B cell (primary cell): Measurements from ENCODE around the gene VASN. TPM values are rescaled to one million over a fixed set of nuclear protein-coding genes. Genes with fewer than 3 reads are reported as not detected.

Experiments used
- ATAC-seq: fragments of 200-7000 bp; cut with Tn5 transposase; one replicate; pipeline ENCODE4 v1.10.0; 2021; ENCODE audit warnings: low read depth, mild to moderate bottlenecking, moderate number of reproducible peaks, moderate library complexity
- CTCF ChIA-PET: fragments of 350-600 bp; sonication (Branson Sonifier 250); formaldehyde crosslinking; loops from one replicate; lab custom pipeline; 2021; ENCODE audit warnings: antibody characterized with exemption, inconsistent platforms; lab: Charles Lee
- POLR2A ChIA-PET: fragments of 350-600 bp; sonication (Branson Sonifier 250); formaldehyde crosslinking; loops from one replicate; lab custom pipeline; 2021; ENCODE audit warnings: antibody characterized with exemption; lab: Charles Lee
- DNase-seq: peaks from one replicate; pipeline ENCODE4 v3.0.0; 2013
- H2AFZ ChIP-seq: 2 replicates; pipeline ENCODE4 v1.6.1; 2012; ENCODE audit warnings: mild to moderate bottlenecking, low read depth, low read length; ENCODE audit not compliant: insufficient read depth, poor library complexity, severe bottlenecking
- H3K27ac ChIP-seq, 2 donors: 1 replicate in 1 of 2; 2 replicates in 1 of 2; pipeline ENCODE4 v1.5.1; 2012 to 2013; ENCODE audit warnings: low read length in 2 of 2, mild to moderate bottlenecking in 2 of 2, moderate library complexity in 1 of 2
- H3K27me3 ChIP-seq, 4 experiments: fragments of 200-600 bp in 1 of 4; sonication (generic) in 1 of 4; replicated peaks in 1 of 4; 1 replicate in 2 of 4; 2 replicates in 2 of 4; pipeline versions ENCODE4 v1.6.1 to v1.7.0; 2013 to 2016; ENCODE audit warnings: low read length in 3 of 4, mild to moderate bottlenecking in 2 of 4, mixed read lengths in 1 of 4, moderate library complexity in 1 of 4; ENCODE audit not compliant: insufficient read depth in 4 of 4, control insufficient read depth in 3 of 4; ENCODE audit errors: control extremely low read depth in 1 of 4
- H3K36me3 ChIP-seq, 2 experiments: replicated peaks in 1 of 2; 1 replicate in 1 of 2; 2 replicates in 1 of 2; pipeline versions ENCODE4 v1.6.1 to v1.7.1; 2013; ENCODE audit warnings: low read length in 1 of 2; ENCODE audit not compliant: insufficient read depth in 2 of 2, control insufficient read depth in 1 of 2; ENCODE audit errors: control extremely low read depth in 1 of 2, extremely low read depth in 1 of 2
- H3K4me1 ChIP-seq, 2 donors: fragments of 200-600 bp in 1 of 2; sonication (generic) in 1 of 2; 1 replicate in 1 of 2; 2 replicates in 1 of 2; pipeline versions ENCODE4 v1.5.1 to v1.6.1; 2013 to 2017; ENCODE audit warnings: low read length in 2 of 2; ENCODE audit not compliant: control insufficient read depth in 2 of 2, insufficient read depth in 2 of 2
- H3K4me2 ChIP-seq: replicated peaks from 2 replicates; pipeline ENCODE3; 2012; ENCODE audit warnings: mild to moderate bottlenecking, low read depth, low read length; ENCODE audit not compliant: poor library complexity, severe bottlenecking
- H3K4me3 ChIP-seq, 5 experiments: fragments of 200-600 bp in 1 of 5; sonication (generic) in 1 of 5; 1 replicate in 3 of 5; 2 replicates in 2 of 5; pipeline versions ENCODE4 v1.5.1 to v1.7.0; 2011 to 2016; ENCODE audit warnings: low read length in 4 of 5, mild to moderate bottlenecking in 4 of 5, low read depth in 2 of 5, control low read depth in 1 of 5, moderate library complexity in 1 of 5; ENCODE audit not compliant: insufficient read depth in 1 of 5; ENCODE audit errors: control extremely low read depth in 1 of 5, extremely low read depth in 1 of 5
- H3K79me2 ChIP-seq: fragments of 200-600 bp; sonication (generic); one replicate; pipeline ENCODE4 v1.6.0; 2016; ENCODE audit warnings: low read length; ENCODE audit not compliant: control insufficient read depth, insufficient read depth
- H3K9ac ChIP-seq: fragments of 200-600 bp; sonication (generic); 2 replicates; pipeline ENCODE4 v1.6.1; 2017; ENCODE audit warnings: mild to moderate bottlenecking, low read length, moderate library complexity
- H3K9me3 ChIP-seq, 3 donors: one replicate each; pipeline versions ENCODE4 v1.6.1 to v1.7.1; 2013; ENCODE audit warnings: low read length in 2 of 3; ENCODE audit not compliant: control insufficient read depth in 2 of 3, insufficient read depth in 1 of 3; ENCODE audit errors: control extremely low read depth in 1 of 3
- H4K20me1 ChIP-seq: 2 replicates; pipeline ENCODE4 v1.6.0; 2012; ENCODE audit warnings: mild to moderate bottlenecking, low read length; ENCODE audit not compliant: insufficient read depth, control insufficient read depth, poor library complexity, severe bottlenecking
- H3K27ac Mint-ChIP-seq: one replicate; pipeline ENCODE4 v1.8.0; 2021; ENCODE audit warnings: mixed read lengths
- H3K27me3 Mint-ChIP-seq: one replicate; pipeline ENCODE4 v1.8.0; 2021; ENCODE audit warnings: mixed read lengths
- H3K4me1 Mint-ChIP-seq: one replicate; pipeline ENCODE4 v1.8.0; 2021; ENCODE audit warnings: mixed read lengths
- H3K4me3 Mint-ChIP-seq: one replicate; pipeline ENCODE4 v1.8.0; 2021; ENCODE audit warnings: mixed read lengths
- H3K9me3 Mint-ChIP-seq: one replicate; pipeline ENCODE4 v1.8.0; 2022; ENCODE audit warnings: mixed read lengths; ENCODE audit not compliant: insufficient read depth
- EZH2 ChIP-seq: IDR thresholded peaks from 2 replicates; pipeline ENCODE4 v1.6.1; 2012; ENCODE audit warnings: borderline replicate concordance, low read depth, mild to moderate bottlenecking, moderate library complexity, low read length; ENCODE audit not compliant: insufficient read depth, poor library complexity, severe bottlenecking
- WGBS: methylation state at CpG from one replicate; pipeline ENCODE4 v1.1.5; 2013; ENCODE audit warnings: missing lambda C conversion rate; ENCODE audit not compliant: insufficient coverage; 5-methylcytosine and 5-hydroxymethylcytosine counted together
- intact Hi-C: fragments of 100-400 bp; cut with micrococcal nuclease; formaldehyde crosslinking; loops from one replicate; pipeline ENCODE4 v1.10.0; 2022
- polyA plus RNA-seq: library from polyadenylated mRNA; depleted of rRNA; stranded (reverse); fragments of >200 nt; gene quantifications from 2 replicates; pipeline ENCODE4 v1.2.3, GENCODE V29; 2012
- total RNA-seq, 2 donors: library from RNA; stranded (reverse); fragments of 120-200 nt in 1 of 2; gene quantifications; 1 replicate in 1 of 2; 2 replicates in 1 of 2; pipeline versions ENCODE4 v1.2.3 to v1.2.4, GENCODE V29; 2013 to 2022
- TF ChIP-seq, protein P1 (sequence below): fragments of 200-600 bp; IDR thresholded peaks from one replicate; pipeline ENCODE4 v1.8.0; 2022; ENCODE audit warnings: antibody characterized with exemption, mild to moderate bottlenecking

VASN gene
- total and polyA plus RNA-seq, 2 donors (not counting 1 experiment from before 2014, with no cell fraction given): 0.57 to 0.76 TPM

DNA sequence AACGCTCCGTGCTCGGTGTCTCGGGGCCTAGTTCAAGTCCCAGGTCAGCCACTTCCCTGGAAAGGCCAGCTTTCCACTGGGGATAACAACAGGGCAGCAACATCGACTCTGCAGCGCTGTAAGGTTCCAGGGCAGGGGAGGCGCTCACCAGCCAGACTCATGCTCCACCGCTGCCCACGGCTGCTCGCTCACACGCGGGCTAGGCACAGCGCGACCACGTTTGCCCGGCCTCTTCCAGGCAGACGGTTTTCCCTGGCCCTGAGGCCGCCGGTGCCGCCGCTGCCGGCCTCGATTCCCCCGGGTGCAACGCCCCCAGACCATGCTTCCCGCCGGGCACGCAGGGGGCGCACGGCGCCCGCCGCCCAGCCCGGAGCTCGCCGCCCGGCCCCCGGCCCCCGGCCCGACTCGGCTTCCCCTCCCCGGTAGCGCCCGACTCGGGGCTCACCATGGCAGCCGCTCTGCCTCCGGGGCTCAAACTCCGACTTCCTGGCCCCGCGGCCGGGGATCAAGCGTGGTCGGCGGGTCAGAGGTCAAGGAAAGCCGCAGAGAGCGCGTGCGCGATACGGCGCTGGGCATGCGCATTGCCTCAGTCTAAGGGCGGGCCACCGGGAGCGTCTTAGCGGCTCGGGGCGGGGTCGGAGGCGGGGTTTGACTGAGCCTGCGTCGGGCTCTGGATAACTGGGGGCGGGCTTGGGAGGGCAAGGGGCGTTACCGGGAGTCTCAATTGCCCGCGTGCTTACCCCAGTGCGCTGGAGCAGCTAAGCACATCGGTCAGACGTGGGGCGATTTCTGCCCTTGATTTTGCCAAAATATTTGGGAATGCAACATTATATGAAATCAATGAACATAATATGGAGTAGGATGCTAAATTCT lies 20.6 kb upstream of the VASN start, which contains the start of gene PAM16:
Gene PAM16, minus strand, starts transcription at position 535 of the 873 bp plus-strand sequence. Its CDS starts 87 bp downstream, at position 448.
- Mint-ChIP-seq H3K27ac (peak within 1 kb of the TSS; percentile 95), H3K9me3 (no peaks in the 10 kb centered on the region), H3K4me1 (peaks cover 22% of the 10 kb centered on the region), H3K27me3 (no peaks in the 10 kb centered on the region), H3K4me3 (peak within 1 kb of the TSS; percentile 96)
- peaks cover 24% of the 10 kb centered on the region for H4K20me1 ChIP-seq
- H3K4me3 ChIP-seq: peak within 1 kb of the TSS; percentile 56 to 84 (median 81)
- H3K4me1 ChIP-seq: peaks cover 9 to 17% of the 10 kb centered on the region in 2 donors
- H3K79me2 ChIP-seq: peaks cover 35% of the 10 kb centered on the region
- peak within 1 kb of the TSS; percentile 92 for H3K4me2 ChIP-seq
- no peaks in the 10 kb centered on the region for H3K27me3 ChIP-seq
- intact Hi-C loops: loop anchor here (1.0 to 2.0 kb wide), 9 partner anchors 14 to 274 kb away; partner anchors contain the start of genes CDIP1, CORO7, DNAJA3 and HMOX2
- DNase-seq (peak; percentile 97), ATAC-seq (peak; percentile 92)
- no peaks in the 10 kb centered on the region for H3K9me3 ChIP-seq
- ChIA-PET POLR2A (interaction anchor here (1.1 to 1.2 kb wide), 2 partner anchors 41 to 97 kb away, joined by 3 to 4 read pairs; no protein-coding TSS in a partner anchor), CTCF (interaction anchor here (0.8 to 3.1 kb wide), 9 partner anchors 21 to 606 kb away, joined by 3 to 26 read pairs (median 3); no protein-coding TSS in a partner anchor)
- peak within 1 kb of the TSS; percentile 57 to 78 for H3K27ac ChIP-seq
- TF ChIP-seq, protein P1, sequence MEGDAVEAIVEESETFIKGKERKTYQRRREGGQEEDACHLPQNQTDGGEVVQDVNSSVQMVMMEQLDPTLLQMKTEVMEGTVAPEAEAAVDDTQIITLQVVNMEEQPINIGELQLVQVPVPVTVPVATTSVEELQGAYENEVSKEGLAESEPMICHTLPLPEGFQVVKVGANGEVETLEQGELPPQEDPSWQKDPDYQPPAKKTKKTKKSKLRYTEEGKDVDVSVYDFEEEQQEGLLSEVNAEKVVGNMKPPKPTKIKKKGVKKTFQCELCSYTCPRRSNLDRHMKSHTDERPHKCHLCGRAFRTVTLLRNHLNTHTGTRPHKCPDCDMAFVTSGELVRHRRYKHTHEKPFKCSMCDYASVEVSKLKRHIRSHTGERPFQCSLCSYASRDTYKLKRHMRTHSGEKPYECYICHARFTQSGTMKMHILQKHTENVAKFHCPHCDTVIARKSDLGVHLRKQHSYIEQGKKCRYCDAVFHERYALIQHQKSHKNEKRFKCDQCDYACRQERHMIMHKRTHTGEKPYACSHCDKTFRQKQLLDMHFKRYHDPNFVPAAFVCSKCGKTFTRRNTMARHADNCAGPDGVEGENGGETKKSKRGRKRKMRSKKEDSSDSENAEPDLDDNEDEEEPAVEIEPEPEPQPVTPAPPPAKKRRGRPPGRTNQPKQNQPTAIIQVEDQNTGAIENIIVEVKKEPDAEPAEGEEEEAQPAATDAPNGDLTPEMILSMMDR: peak; percentile 33
- TF ChIP-seq EZH2: no peak
- WGBS: under 1% methylated on average over 78 of the region's 81 CpGs
- peak within 1 kb of the TSS; percentile 87 for H3K9ac ChIP-seq
- H3K36me3 ChIP-seq: peaks cover 1 to 7% of the 10 kb centered on the region in 2 experiments
- peak within 1 kb of the TSS; percentile 82 for H2AFZ ChIP-seq
